Ovary (tissue), 3 donors: Measurements from ENCODE around the gene PATL2.

Source experiments
- EP300 ChIP-seq: sonication (generic); formaldehyde crosslinking; IDR thresholded peaks from one replicate; pipeline ENCODE4 v1.6.1; 2017; ENCODE audit warnings: antibody characterized with exemption
- POLR2A ChIP-seq: fragments of 450-650 bp; IDR thresholded peaks from one replicate; pipeline ENCODE4 v1.6.1; 2017; ENCODE audit warnings: antibody characterized with exemption, mild to moderate bottlenecking, moderate library complexity
- TF ChIP-seq, protein P1 (sequence below), 3 donors: fragments of 450-650 bp in 2 of 3; fragments of 200-600 bp in 1 of 3; IDR thresholded peaks; one replicate each; pipeline versions ENCODE4 v1.5.1 to v1.8.0; 2016 to 2022; ENCODE audit warnings: antibody characterized with exemption in 3 of 3, mild to moderate bottlenecking in 1 of 3
- donor health status: DM: no; HTN: no; CAD: no.

DNA sequence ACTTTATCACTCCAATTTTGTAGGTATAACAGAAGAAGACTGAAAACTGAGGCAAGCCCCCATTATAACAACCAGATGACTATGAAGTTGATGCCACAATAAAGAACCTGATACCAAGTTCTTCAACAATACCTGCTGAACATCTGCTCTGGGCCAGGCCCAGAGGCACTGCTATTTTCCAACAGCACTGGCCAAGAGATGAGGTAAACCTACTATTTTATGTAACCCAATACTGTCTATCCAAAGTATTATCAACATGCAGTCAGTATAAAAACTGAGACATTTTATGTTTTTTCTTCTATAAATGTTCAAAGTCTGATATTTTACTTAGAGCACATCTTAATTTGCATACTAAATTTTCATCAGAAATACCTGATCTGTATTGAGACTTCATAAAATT lies 53.7 kb downstream of the PATL2 start:
- TF ChIP-seq, protein P1, sequence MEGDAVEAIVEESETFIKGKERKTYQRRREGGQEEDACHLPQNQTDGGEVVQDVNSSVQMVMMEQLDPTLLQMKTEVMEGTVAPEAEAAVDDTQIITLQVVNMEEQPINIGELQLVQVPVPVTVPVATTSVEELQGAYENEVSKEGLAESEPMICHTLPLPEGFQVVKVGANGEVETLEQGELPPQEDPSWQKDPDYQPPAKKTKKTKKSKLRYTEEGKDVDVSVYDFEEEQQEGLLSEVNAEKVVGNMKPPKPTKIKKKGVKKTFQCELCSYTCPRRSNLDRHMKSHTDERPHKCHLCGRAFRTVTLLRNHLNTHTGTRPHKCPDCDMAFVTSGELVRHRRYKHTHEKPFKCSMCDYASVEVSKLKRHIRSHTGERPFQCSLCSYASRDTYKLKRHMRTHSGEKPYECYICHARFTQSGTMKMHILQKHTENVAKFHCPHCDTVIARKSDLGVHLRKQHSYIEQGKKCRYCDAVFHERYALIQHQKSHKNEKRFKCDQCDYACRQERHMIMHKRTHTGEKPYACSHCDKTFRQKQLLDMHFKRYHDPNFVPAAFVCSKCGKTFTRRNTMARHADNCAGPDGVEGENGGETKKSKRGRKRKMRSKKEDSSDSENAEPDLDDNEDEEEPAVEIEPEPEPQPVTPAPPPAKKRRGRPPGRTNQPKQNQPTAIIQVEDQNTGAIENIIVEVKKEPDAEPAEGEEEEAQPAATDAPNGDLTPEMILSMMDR (IDR thresholded peaks at IDR 0.05), result no peak
- TF ChIP-seq EP300, result no peak
- TF ChIP-seq POLR2A, result no peak
